HepG2 (cell line): ENCODE measurements around the gene SLC9C2. TPM values are rescaled to one million over a fixed set of nuclear protein-coding genes. Genes with fewer than 3 reads are reported as not detected.

Source experiments
- ATAC-seq: fragments of 200-7000 bp; cut with Tn5 transposase; 3 replicates; pipeline ENCODE4 v1.9.1; 2020; ENCODE audit warnings: mild to moderate bottlenecking, moderate library complexity
- BruUV-seq: library from RNA; stranded (reverse); fragments of 400-500 nt; replicated peaks from 2 replicates; lab custom pipeline; 2021; lab: Mats Ljungman, UMichigan
- CTCF ChIA-PET: fragments of 300-600 bp; formaldehyde crosslinking; extraction: SDS; loops from one replicate; lab custom pipeline; 2021; ENCODE audit warnings: low total read pairs, inconsistent platforms, low intra/inter-chr PET ratio; lab: Yijun Ruan, JAX
- POLR2A ChIA-PET: fragments of 350-600 bp; sonication (Branson Sonifier 250); formaldehyde crosslinking; loops from one replicate; lab custom pipeline; 2020; ENCODE audit warnings: antibody characterized with exemption, inconsistent platforms; lab: Yijun Ruan, JAX
- DNase-seq: peaks from one replicate; pipeline ENCODE4 v3.0.0-alpha.2; 2015; ENCODE audit warnings: low spot score
- FAIRE-seq: peaks from 3 replicates; lab custom pipeline; 2011; peaks lifted over from hg19 to GRCh38; lab: Jason Lieb, UNC
- H2AFZ ChIP-seq: one replicate; pipeline ENCODE4 v1.6.1; 2011; ENCODE audit warnings: low read length, inconsistent platforms
- H3K27ac ChIP-seq: fragments of 300-600 bp; 3 replicates; pipeline ENCODE4 v1.8.0; 2011; ENCODE audit warnings: mixed run types, mild to moderate bottlenecking, mixed read lengths, low read length, inconsistent platforms; ENCODE audit not compliant: insufficient read depth; ENCODE audit errors: extremely low read length
- H3K27me3 ChIP-seq, 2 experiments: fragments of 200-600 bp in 1 of 2; 2 replicates in 1 of 2; 3 replicates in 1 of 2; pipeline versions ENCODE4 v1.6.0 to v1.8.0; 2011; ENCODE audit warnings: low read length in 2 of 2, mild to moderate bottlenecking in 2 of 2, moderate library complexity in 2 of 2, inconsistent platforms in 1 of 2; ENCODE audit not compliant: insufficient read depth in 2 of 2, control insufficient read depth in 1 of 2
- H3K36me3 ChIP-seq, 2 experiments: fragments of 200-600 bp in 1 of 2; replicated peaks in 1 of 2; 2 replicates in 1 of 2; 3 replicates in 1 of 2; pipeline versions ENCODE4 v1.5.1 to v1.8.0; 2011; ENCODE audit warnings: low read length in 2 of 2, inconsistent platforms in 1 of 2; ENCODE audit not compliant: insufficient read depth in 2 of 2, control insufficient read depth in 1 of 2
- H3K4me1 ChIP-seq: 2 replicates; pipeline ENCODE4 v1.5.1; 2012; ENCODE audit warnings: low read length, inconsistent platforms; ENCODE audit not compliant: insufficient read depth
- H3K4me2 ChIP-seq: 2 replicates; pipeline ENCODE4 v1.6.0; 2011; ENCODE audit warnings: low read depth, low read length, inconsistent platforms
- H3K4me3 ChIP-seq, 3 experiments: fragments of 200-600 bp in 1 of 3; sonication (generic), shearing (Covaris generic) in 1 of 3; replicated peaks in 1 of 3; 2 replicates each; pipeline ENCODE4 v1.5.1; 2011 to 2016; ENCODE audit warnings: low read length in 3 of 3, inconsistent platforms in 2 of 3, low read depth in 2 of 3, mild to moderate bottlenecking in 2 of 3, control low read depth in 1 of 3, mixed read lengths in 1 of 3; ENCODE audit not compliant: insufficient read depth in 1 of 3
- H3K79me2 ChIP-seq: one replicate; pipeline ENCODE4 v1.6.1; 2011; ENCODE audit warnings: low read length, inconsistent platforms; ENCODE audit not compliant: insufficient read depth
- H3K9ac ChIP-seq: 2 replicates; pipeline ENCODE4 v1.6.0; 2011; ENCODE audit warnings: mild to moderate bottlenecking, low read depth, low read length, inconsistent platforms; ENCODE audit not compliant: insufficient read depth
- H3K9me3 ChIP-seq: 2 replicates; pipeline ENCODE4 v1.5.1; 2012; ENCODE audit warnings: mild to moderate bottlenecking, low read length
- H4K20me1 ChIP-seq: 2 replicates; pipeline ENCODE4 v1.6.0; 2011; ENCODE audit warnings: inconsistent platforms, mild to moderate bottlenecking, low read length, moderate library complexity; ENCODE audit not compliant: insufficient read depth
- CCAR2 ChIP-seq: fragments of 200-400 bp; formaldehyde crosslinking; optimal IDR thresholded peaks from 2 replicates; pipeline ENCODE3; 2018; ENCODE audit warnings: low read depth, mild to moderate bottlenecking, low read length, moderate library complexity
- CEBPB ChIP-seq: IDR thresholded peaks from 2 replicates; pipeline ENCODE4 v1.6.1; 2011; ENCODE audit warnings: low read depth, low read length, improper control_type of control experiment, borderline replicate concordance
- CHD4 ChIP-seq: fragments of 200-600 bp; sonication (generic); IDR thresholded peaks from 2 replicates; pipeline ENCODE4 v1.7.0; 2017; ENCODE audit warnings: mild to moderate bottlenecking, low read length, borderline replicate concordance
- JUND ChIP-seq: sonication (generic); formaldehyde crosslinking; IDR thresholded peaks from 2 replicates; pipeline ENCODE4 v1.8.0; 2022; ENCODE audit warnings: mild to moderate bottlenecking, missing genetic modification reagents
- RFX3 ChIP-seq: IDR thresholded peaks from 2 replicates; pipeline ENCODE4 v1.6.1; 2016; ENCODE audit warnings: missing biosample characterization, missing genetic modification reagents
- ZNF160 ChIP-seq: sonication (generic); formaldehyde crosslinking; IDR thresholded peaks from 2 replicates; pipeline ENCODE4 v1.8.0; 2022; ENCODE audit warnings: mild to moderate bottlenecking, inconsistent platforms, missing genetic modification reagents
- WGBS: methylation state at CpG from one replicate; pipeline ENCODE4 v1.1.6; 2017; ENCODE audit warnings: low lambda C conversion rate; 5-methylcytosine and 5-hydroxymethylcytosine counted together
- in situ Hi-C: cut with HindIII; loops from 2 replicates; pipeline ENCODE4 v1.10.0; 2017; ENCODE audit warnings: low pct_unique_long_range_greater_than_20kb; ENCODE audit not compliant: extremely low pct_ligation_motif_present
- intact Hi-C: fragments of 100-400 bp; cut with micrococcal nuclease; formaldehyde crosslinking; loops from one replicate; pipeline ENCODE4 v1.10.0; 2022; ENCODE audit not compliant: unreplicated experiment
- polyA plus RNA-seq, 8 experiments: library from polyadenylated mRNA; depleted of rRNA in 3 of 8; stranded (reverse) in 7 of 8; unstranded in 1 of 8; fragments of >200 nt; fragmentation: Illumina TruSeq in 4 of 8; extraction: Trizol in 4 of 8; gene quantifications; 2 replicates each; pipeline versions ENCODE4 v1.2.1 to v1.2.3, GENCODE V29; 2011 to 2016; ENCODE audit warnings: low read depth in 4 of 8, missing spikeins in 1 of 8, mixed read lengths in 1 of 8; ENCODE audit not compliant: insufficient read depth in 1 of 8
- total RNA-seq, 5 experiments: library from RNA; depleted of rRNA; stranded (reverse); fragments of >200 nt; fragmentation: Illumina TruSeq; extraction: Trizol; gene quantifications; 2 replicates each; pipeline ENCODE4 v1.2.3, GENCODE V29; 2016; ENCODE audit warnings: low read depth in 1 of 5
- TF ChIP-seq, protein P1 (sequence below): sonication (generic); formaldehyde crosslinking; IDR thresholded peaks from 2 replicates; pipeline ENCODE4 v1.4.0; 2020; ENCODE audit warnings: missing genetic modification reagents, low read depth, mild to moderate bottlenecking, borderline replicate concordance

The SLC9C2 gene
- total and polyA plus RNA-seq, 2 of the 13 experiments (the other 11 are each of a cell fraction or from before 2014, with no cell fraction given): 0.03 TPM; not detected in 1

DNA sequence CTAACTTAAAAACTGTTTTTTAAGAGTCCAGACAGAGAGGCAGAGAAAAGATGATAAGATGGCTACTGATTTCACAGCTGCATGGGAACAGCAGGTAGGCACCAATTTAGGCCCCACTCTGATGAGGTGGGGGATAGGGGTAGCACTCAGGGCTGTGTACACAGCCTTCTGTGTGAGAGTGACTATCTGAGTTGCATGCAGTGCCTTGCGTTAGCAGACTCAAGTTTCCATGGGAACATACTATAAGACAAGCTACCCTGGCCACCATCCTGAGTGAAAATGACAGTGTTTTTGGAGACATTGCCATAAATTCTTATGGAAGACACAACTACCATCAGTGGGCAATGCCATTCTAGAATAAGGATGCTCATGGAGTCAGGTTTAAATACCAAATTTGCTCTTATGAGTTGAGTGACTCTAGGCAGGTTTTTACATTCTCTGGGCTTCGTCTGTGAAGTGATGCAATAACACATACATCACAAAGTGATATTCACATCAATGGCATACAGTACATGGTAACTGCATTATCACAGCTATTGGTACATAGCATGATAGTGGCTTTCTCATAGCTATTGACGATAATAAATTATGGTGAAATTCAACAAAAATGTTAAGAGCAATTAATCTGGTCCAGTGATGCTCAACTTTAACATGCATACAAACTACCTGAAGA, 30.5 kb downstream of the SLC9C2 start:
- BruUV-seq: no TSS peak
- TF ChIP-seq CHD4 (no peak), CEBPB (0 out of 2 replicates have a peak, but pooled peaks have one; percentile 49)
- H3K4me1 ChIP-seq: no peaks in the 10 kb centered on the region
- WGBS: 20% methylated on average over 3 of the region's 3 CpGs
- H2AFZ ChIP-seq: no peak overlapping the region
- H4K20me1 ChIP-seq: no peaks in the 10 kb centered on the region
- CTCF ChIA-PET: no interaction called here
- intact Hi-C loops: no loop called here
- POLR2A ChIA-PET: no interaction called here
- H3K4me3 ChIP-seq: no peak overlapping the region
- peaks cover 0 to 6% of the 10 kb centered on the region in 2 experiments; a peak in 1 of 5 replicates for H3K27me3 ChIP-seq
- no peaks in the 10 kb centered on the region for H3K9me3 ChIP-seq
- H3K4me2 ChIP-seq: no peak overlapping the region
- in situ Hi-C loops: no loop called here
- no peaks in the 10 kb centered on the region for H3K79me2 ChIP-seq
- no peaks in the 10 kb centered on the region for H3K36me3 ChIP-seq
- ATAC-seq: no peak
- no peak for FAIRE-seq
- no peak overlapping the region for H3K9ac ChIP-seq
- no peak overlapping the region for H3K27ac ChIP-seq
- DNase-seq: no peak

DNA sequence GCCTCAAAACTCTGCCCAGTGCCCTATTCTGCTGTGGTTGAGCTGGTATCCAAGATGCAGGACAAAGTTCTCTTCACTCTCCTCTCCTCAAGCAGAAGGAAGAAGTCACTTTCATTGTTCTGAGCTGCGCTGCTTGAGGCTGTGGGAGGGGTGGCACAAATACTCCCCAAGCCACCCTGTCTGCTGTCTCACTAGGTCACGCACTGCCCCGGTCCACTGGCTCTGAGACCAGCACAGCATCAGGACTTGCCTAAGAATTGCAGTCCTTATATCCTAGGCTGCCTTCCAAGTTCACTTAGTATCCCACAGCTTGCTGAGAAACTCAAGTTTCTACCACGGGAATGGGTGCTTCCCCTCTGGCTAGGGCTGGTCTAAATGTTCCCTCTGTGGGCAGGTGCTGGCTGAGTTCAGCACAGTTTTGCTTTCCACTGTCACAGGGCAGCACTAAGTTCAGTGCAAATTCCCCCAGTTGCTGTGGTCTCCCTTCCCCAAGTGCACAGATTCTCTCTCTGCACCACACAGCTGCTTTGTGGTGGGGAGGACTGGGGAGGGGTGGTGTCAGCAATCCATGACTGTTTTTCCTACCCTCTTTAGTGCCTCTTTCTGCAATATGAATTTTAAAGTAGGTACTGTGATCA, 32.4 kb downstream of the SLC9C2 start:
- Histone ChIP-seq H3K9ac (no peak overlapping the region), H2AFZ (no peak overlapping the region), H3K27me3 (no peaks in the 10 kb centered on the region; a peak in 1 of 5 replicates), H3K9me3 (no peaks in the 10 kb centered on the region), H3K27ac (no peak overlapping the region), H3K79me2 (no peaks in the 10 kb centered on the region), H3K4me1 (no peaks in the 10 kb centered on the region), H3K4me3 (no peak overlapping the region), H3K4me2 (no peak overlapping the region)
- in situ Hi-C loops: no loop called here
- ATAC-seq (no peak), FAIRE-seq (no peak), DNase-seq (no peak)
- POLR2A ChIA-PET: no interaction called here
- CTCF ChIA-PET: no interaction called here
- 0% methylated on average over 1 of the region's 4 CpGs for WGBS
- TF ChIP-seq JUND (CRISPR knock-in tag) (no peak), ZNF160 (no peak), CCAR2 (no peak), RFX3 (CRISPR knock-in tag) (no peak)
- TF ChIP-seq, protein P1, sequence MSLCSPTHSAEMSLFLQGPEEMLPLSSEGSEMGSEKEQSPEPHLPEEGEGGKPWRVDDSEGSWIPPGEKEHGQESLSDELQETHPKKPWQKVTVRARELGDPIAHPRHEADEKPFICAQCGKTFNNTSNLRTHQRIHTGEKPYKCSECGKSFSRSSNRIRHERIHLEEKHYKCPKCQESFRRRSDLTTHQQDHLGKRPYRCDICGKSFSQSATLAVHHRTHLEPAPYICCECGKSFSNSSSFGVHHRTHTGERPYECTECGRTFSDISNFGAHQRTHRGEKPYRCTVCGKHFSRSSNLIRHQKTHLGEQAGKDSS (CRISPR knock-in tag): no peak
- TF ChIP-seq, all 625 proteins: peak for 0
- Histone ChIP-seq H4K20me1 (no peaks in the 10 kb centered on the region), H3K36me3 (no peaks in the 10 kb centered on the region)
- no TSS peak for BruUV-seq
- intact Hi-C loops: no loop called here
